GM23338 (cell line): Measurements from ENCODE around the gene TEX54. TPM values are rescaled to one million over a fixed set of nuclear protein-coding genes. Genes with fewer than 3 reads are reported as not detected.

Experiments used
- CREB1 ChIP-seq: fragments of 250-450 bp; sonication (Bioruptor Pico); IDR thresholded peaks from 2 replicates; pipeline ENCODE4 v1.5.0; 2020; ENCODE audit warnings: low read depth, mild to moderate bottlenecking, moderate library complexity
- CTCF ChIP-seq, 2 experiments: fragments of 200-600 bp in 1 of 2; sonication (generic) in 1 of 2; conservative IDR thresholded peaks; 2 replicates each; pipeline versions ENCODE4 v1.5.1 to v1.6.1; 2016 to 2017; ENCODE audit warnings: antibody characterized with exemption in 2 of 2, low read depth in 2 of 2, mild to moderate bottlenecking in 2 of 2, moderate library complexity in 1 of 2
- ETS1 ChIP-seq: IDR thresholded peaks from 2 replicates; pipeline ENCODE4 v1.6.1; 2016; ENCODE audit warnings: antibody characterized with exemption
- EZH2 ChIP-seq: fragments of 200-600 bp; sonication (generic); IDR thresholded peaks from one replicate; pipeline ENCODE4 v1.8.0; 2017; ENCODE audit warnings: antibody characterized with exemption, mild to moderate bottlenecking, low read depth; ENCODE audit not compliant: unreplicated experiment
- EZH2phosphoT487 ChIP-seq: fragments of 200-600 bp; sonication (generic); IDR thresholded peaks from one replicate; pipeline ENCODE4 v1.8.1; 2018; ENCODE audit warnings: antibody characterized with exemption; ENCODE audit not compliant: unreplicated experiment
- NANOG ChIP-seq: IDR thresholded peaks from 2 replicates; pipeline ENCODE4 v1.6.1; 2016; ENCODE audit warnings: antibody characterized with exemption, borderline replicate concordance
- STAT1 ChIP-seq: IDR thresholded peaks from one replicate; pipeline ENCODE4 v1.6.1; 2016; ENCODE audit warnings: antibody characterized with exemption; ENCODE audit not compliant: unreplicated experiment
- ZNF331 ChIP-seq: fragments of 250-450 bp; sonication (Bioruptor Pico); IDR thresholded peaks from 2 replicates; pipeline ENCODE4 v1.5.0; 2020; ENCODE audit warnings: low read depth, mild to moderate bottlenecking, moderate library complexity
- ZNF462 ChIP-seq: fragments of 250-450 bp; sonication (Bioruptor Pico); IDR thresholded peaks from 2 replicates; pipeline ENCODE4 v1.5.0; 2020; ENCODE audit warnings: mild to moderate bottlenecking, moderate library complexity
- polyA plus RNA-seq: library from polyadenylated mRNA; unstranded; fragments of >200 nt; fragmentation: Nextera tagmentation; extraction: Ambion mirVana; gene quantifications from 2 replicates; pipeline ENCODE4 v1.2.1, GENCODE V29; 2016
- total RNA-seq: library from RNA; depleted of rRNA; stranded (reverse); fragments of >200 nt; shearing (Covaris generic); gene quantifications from 2 replicates; pipeline ENCODE4 v1.2.3, GENCODE V29; 2014

Gene TEX54
- total and polyA plus RNA-seq, 2 experiments from 2014 or later = 1.9 TPM; not detected in 1

GRCh38 chr11:62817129-62817528 is 15.5 kb downstream of the TEX54 start (continued):
- no peak for TF ChIP-seq ZNF462 (CRISPR knock-in tag)
- no peak for TF ChIP-seq CREB1 (CRISPR knock-in tag)
- TF ChIP-seq EZH2 = no peak
- TF ChIP-seq STAT1 = no peak
- no peak for TF ChIP-seq ZNF331 (CRISPR knock-in tag)
- no peak for TF ChIP-seq EZH2phosphoT487
- TF ChIP-seq CTCF (conservative IDR thresholded peaks at IDR 0.05; ENCODE audit: low read depth in 2 of 2) = no peak
- no peak for TF ChIP-seq ETS1
- no peak for TF ChIP-seq NANOG
